SK-N-SH (cell line): ENCODE measurements around the gene SH3PXD2A.

ENCODE experiments used
- YY1 ChIP-seq: IDR thresholded peaks from 2 replicates; pipeline ENCODE4 v1.4.0; 2012; ENCODE audit warnings: low read depth, mild to moderate bottlenecking
- TF ChIP-seq, protein P1 (sequence below): fragments of 200-600 bp; sonication (generic); IDR thresholded peaks from 2 replicates; pipeline ENCODE4 v1.6.1; 2017; ENCODE audit warnings: antibody characterized with exemption, mild to moderate bottlenecking, moderate library complexity

DNA sequence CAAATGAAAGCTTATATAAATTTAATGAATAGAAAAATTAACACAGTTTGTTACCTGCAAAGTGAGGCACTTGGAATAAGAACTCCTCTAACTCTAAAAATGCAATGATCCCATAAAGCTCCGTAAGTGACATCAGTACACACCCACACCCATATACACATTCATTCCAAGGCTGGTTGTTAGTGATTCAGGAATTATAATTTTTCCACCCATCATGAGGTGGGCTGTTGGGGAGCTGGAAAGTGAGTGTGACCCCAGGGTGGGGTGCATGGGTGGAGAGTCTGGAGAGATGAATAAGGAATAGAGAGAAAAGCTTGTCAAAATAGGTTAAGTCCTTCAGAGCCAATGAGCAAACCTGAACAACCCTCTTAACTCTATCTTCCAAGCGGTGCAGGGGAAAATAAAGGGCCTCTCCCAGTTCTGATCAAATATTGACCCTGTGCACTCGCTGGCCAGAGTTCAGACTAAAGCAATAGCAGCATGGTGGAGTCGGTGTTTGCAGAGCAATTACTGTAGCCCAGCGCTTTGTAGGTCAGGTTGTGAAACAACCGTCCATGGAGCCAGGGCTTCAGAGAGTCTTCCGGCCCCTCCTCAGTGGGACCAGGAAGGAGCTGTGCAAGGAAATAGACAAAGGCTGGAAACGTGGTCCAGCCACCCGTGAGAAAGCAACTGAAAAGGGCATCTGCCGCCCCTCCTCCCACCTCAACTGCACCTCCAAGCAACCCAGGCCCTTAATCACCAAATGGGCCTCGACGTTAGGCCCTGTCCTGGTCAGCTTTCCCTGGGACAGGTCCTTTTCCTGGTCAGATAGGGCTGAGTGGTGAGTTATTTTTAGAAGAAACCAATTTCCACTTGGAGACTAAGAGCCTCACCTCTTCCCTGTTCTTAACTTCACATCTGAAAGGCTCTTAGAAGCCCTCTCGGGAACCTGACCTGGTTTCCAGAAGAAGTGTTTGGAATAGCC, 61.2 kb downstream of the SH3PXD2A start:
- TF ChIP-seq, protein P1, sequence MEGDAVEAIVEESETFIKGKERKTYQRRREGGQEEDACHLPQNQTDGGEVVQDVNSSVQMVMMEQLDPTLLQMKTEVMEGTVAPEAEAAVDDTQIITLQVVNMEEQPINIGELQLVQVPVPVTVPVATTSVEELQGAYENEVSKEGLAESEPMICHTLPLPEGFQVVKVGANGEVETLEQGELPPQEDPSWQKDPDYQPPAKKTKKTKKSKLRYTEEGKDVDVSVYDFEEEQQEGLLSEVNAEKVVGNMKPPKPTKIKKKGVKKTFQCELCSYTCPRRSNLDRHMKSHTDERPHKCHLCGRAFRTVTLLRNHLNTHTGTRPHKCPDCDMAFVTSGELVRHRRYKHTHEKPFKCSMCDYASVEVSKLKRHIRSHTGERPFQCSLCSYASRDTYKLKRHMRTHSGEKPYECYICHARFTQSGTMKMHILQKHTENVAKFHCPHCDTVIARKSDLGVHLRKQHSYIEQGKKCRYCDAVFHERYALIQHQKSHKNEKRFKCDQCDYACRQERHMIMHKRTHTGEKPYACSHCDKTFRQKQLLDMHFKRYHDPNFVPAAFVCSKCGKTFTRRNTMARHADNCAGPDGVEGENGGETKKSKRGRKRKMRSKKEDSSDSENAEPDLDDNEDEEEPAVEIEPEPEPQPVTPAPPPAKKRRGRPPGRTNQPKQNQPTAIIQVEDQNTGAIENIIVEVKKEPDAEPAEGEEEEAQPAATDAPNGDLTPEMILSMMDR, result no peak
- no peak for TF ChIP-seq YY1
